ENCODE results near the gene CARD10.

Gene CARD10

GRCh38 chr22:37526376-37526775 lies 7.2 kb upstream of the CARD10 start:
- TF ChIP-seq CTCF (conservative IDR thresholded peaks at IDR 0.05) = no peak
- no peak overlapping the region for H3K27ac ChIP-seq

- H3K27ac ChIP-seq = no peak overlapping the region
- TF ChIP-seq CTCF (conservative IDR thresholded peaks at IDR 0.05) = no peak
These were observed 6.6 kb upstream of the CARD10 start for GRCh38 chr22:37525746-37526350.

GRCh38 chr22:37525073-37525745 lies 6.0 kb upstream of the CARD10 start:
- no peak overlapping the region for H3K27ac ChIP-seq
- TF ChIP-seq CTCF (conservative IDR thresholded peaks at IDR 0.05) = no peak

GRCh38 chr22:37522482-37522881 lies 3.3 kb upstream of the CARD10 start:
- TF ChIP-seq CTCF (conservative IDR thresholded peaks at IDR 0.05) = no peak
- H3K27ac ChIP-seq = no peak overlapping the region

GRCh38 chr22:37521236-37521739 lies 2.1 kb upstream of the CARD10 start:
- TF ChIP-seq CTCF (conservative IDR thresholded peaks at IDR 0.05) = no peak
- H3K27ac ChIP-seq = no peak overlapping the region

DNA sequence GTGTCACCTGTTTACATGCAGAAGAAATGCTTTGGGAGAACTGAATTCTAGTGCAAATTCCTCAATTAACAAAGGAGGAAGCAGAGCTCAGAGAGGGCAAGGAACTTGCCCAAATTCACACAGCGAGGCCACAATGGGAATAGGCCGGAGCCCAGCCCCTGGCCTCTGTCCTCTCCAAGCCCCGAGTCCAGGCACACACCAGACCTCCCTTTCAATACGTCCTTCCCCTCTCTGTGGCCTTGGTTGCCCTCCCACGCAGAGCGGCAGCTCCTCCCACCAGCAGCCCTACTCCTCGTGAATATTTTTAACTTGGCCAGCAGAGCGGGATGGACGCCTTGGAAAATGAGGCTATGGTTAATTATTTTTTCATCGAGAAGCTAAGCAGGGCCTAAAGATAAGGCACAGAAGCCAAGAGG lies 1.6 kb upstream of the CARD10 start:
- H3K27ac ChIP-seq = no peak overlapping the region

More for the DNA sequence above, 1.6 kb upstream of the CARD10 start:
- no peak for TF ChIP-seq CTCF (conservative IDR thresholded peaks at IDR 0.05)

Measured in VCaP (cell line).